Body of pancreas (tissue), 4 donors: ENCODE data around the gene RALB. TPM values are rescaled to one million over a fixed set of nuclear protein-coding genes. Genes with fewer than 3 reads are reported as not detected.
"Not testable (repeated sequence)": the region's sequence is repeated elsewhere in the genome, so short reads cannot be mapped to it uniquely, and the experiment has no call there.

Source experiments
- ATAC-seq: fragments of 150-250 bp; one replicate; pipeline ENCODE4 v1.9.1; 2016
- DNase-seq, 4 donors: peaks; one replicate each; pipeline ENCODE4 v3.0.0-alpha.2; 2019
- H3K27ac ChIP-seq, 4 donors: fragments of 200-600 bp; sonication (generic); 1 replicate in 3 of 4; 2 replicates in 1 of 4; pipeline versions ENCODE4 v1.5.1 to v1.6.1; 2016 to 2019; ENCODE audit warnings: mild to moderate bottlenecking in 1 of 4, mixed read lengths in 1 of 4, moderate library complexity in 1 of 4
- H3K27me3 ChIP-seq, 2 donors: fragments of 200-600 bp; sonication (generic); one replicate each; pipeline ENCODE4 v1.6.0; 2016; ENCODE audit warnings: mild to moderate bottlenecking in 1 of 2
- H3K36me3 ChIP-seq, 2 donors: fragments of 200-600 bp; sonication (generic); replicated peaks in 1 of 2; 2 replicates each; pipeline ENCODE4 v1.5.1; 2016; ENCODE audit warnings: low read depth in 2 of 2; ENCODE audit not compliant: insufficient read depth in 1 of 2
- H3K4me1 ChIP-seq: fragments of 200-600 bp; sonication (generic); one replicate; pipeline ENCODE4 v1.6.0; 2016
- H3K4me3 ChIP-seq, 2 donors: fragments of 200-600 bp; sonication (generic); 1 replicate in 1 of 2; 2 replicates in 1 of 2; pipeline ENCODE4 v1.5.1; 2016 to 2019
- H3K9me3 ChIP-seq, 3 donors: fragments of 200-600 bp; sonication (generic); 1 replicate in 2 of 3; 2 replicates in 1 of 3; pipeline ENCODE4 v1.5.1; 2016
- CTCF ChIP-seq, 7 experiments: fragments of 450-650 bp in 4 of 7; fragments of 200-600 bp in 3 of 7; sonication (generic) in 3 of 7; IDR thresholded peaks; one replicate each; pipeline ENCODE4 v1.5.1; 2016 to 2019; ENCODE audit warnings: antibody characterized with exemption in 7 of 7
- POLR2A ChIP-seq, 3 donors: fragments of 450-650 bp; IDR thresholded peaks; one replicate each; pipeline ENCODE4 v1.6.1; 2016; ENCODE audit warnings: antibody characterized with exemption in 3 of 3, mild to moderate bottlenecking in 2 of 3
- WGBS, 2 donors: methylation state at CpG; one replicate each; pipeline ENCODE4 v1.1.5; 2017; 5-methylcytosine and 5-hydroxymethylcytosine counted together
- intact Hi-C: fragments of 100-400 bp; cut with DNase I; formaldehyde crosslinking; loops from one replicate; pipeline ENCODE4 v1.15.1; 2023
- total RNA-seq, 2 donors: library from RNA; depleted of rRNA; stranded (reverse); fragments of >200 nt; gene quantifications; one replicate each; pipeline ENCODE4 v1.1.0, GENCODE V29; 2016

Gene RALB
- total RNA-seq, 2 donors from 2014 or later, result 17.8 to 21.3 TPM

- Histone ChIP-seq H3K4me1 (peaks cover 13% of the 10 kb centered on the region), H3K27me3 (no peaks in the 10 kb centered on the region), H3K4me3 (no peak overlapping the region), H3K36me3 (no peaks in the 10 kb centered on the region), H3K27ac (no peak overlapping the region), H3K9me3 (no peaks in the 10 kb centered on the region)
- TF ChIP-seq POLR2A (IDR thresholded peaks at IDR 0.05) (no peak), CTCF (IDR thresholded peaks at IDR 0.05) (no peak)
- ATAC-seq (no peak), DNase-seq (no peak)
- intact Hi-C loops, result no loop called here
- WGBS, 2 donors, result 85 to 88% methylated on average over 7 to 10 of the region's 10 CpGs
These were observed 66.5 kb downstream of the RALB start for GRCh38 chr2:120319123-120319522.

GRCh38 chr2:120319686-120320317 lies 67.2 kb downstream of the RALB start:
- no peak for TF ChIP-seq POLR2A (IDR thresholded peaks at IDR 0.05)
- TF ChIP-seq CTCF (IDR thresholded peaks at IDR 0.05), result no peak
- WGBS, 2 donors, result 78 to 82% methylated on average over 14 to 16 of the region's 18 CpGs
- DNase-seq (no peak), ATAC-seq (no peak)
- no peaks in the 10 kb centered on the region for H3K9me3 ChIP-seq
- no peak overlapping the region for H3K27ac ChIP-seq
- intact Hi-C loops, result no loop called here
- no peaks in the 10 kb centered on the region for H3K36me3 ChIP-seq
- H3K4me3 ChIP-seq, result no peak overlapping the region
- no peaks in the 10 kb centered on the region for H3K27me3 ChIP-seq
- H3K4me1 ChIP-seq, result peaks cover 13% of the 10 kb centered on the region

GRCh38 chr2:120320318-120320851 lies 67.7 kb downstream of the RALB start:
- H3K27ac ChIP-seq, result no peak overlapping the region

GRCh38 chr2:120320887-120321556 lies 68.4 kb downstream of the RALB start:
- intact Hi-C loops, DNase-seq, H3K36me3 ChIP-seq: not testable (repeated sequence)

More at GRCh38 chr2:120320318-120320851, 67.7 kb downstream of the RALB start:
- Histone ChIP-seq H3K36me3 (no peaks in the 10 kb centered on the region), H3K27me3 (no peaks in the 10 kb centered on the region), H3K4me3 (no peak overlapping the region), H3K4me1 (peaks cover 13% of the 10 kb centered on the region), H3K9me3 (no peaks in the 10 kb centered on the region)
- TF ChIP-seq POLR2A (IDR thresholded peaks at IDR 0.05) (no peak), CTCF (IDR thresholded peaks at IDR 0.05) (no peak)
- WGBS, 2 donors, result 81 to 82% methylated on average over 10 of the region's 10 CpGs
- intact Hi-C loops, result no loop called here
- ATAC-seq (no peak), DNase-seq (no peak)

GRCh38 chr2:120321721-120322284 lies 69.2 kb downstream of the RALB start:
- DNase-seq, result no peak

More at GRCh38 chr2:120320887-120321556, 68.4 kb downstream of the RALB start:
- not testable (repeated sequence) for ATAC-seq, H3K27ac ChIP-seq, H3K4me3 ChIP-seq, H3K9me3 ChIP-seq, H3K27me3 ChIP-seq
- peaks cover 13% of the 10 kb centered on the region for H3K4me1 ChIP-seq
- 83 to 84% methylated on average over 5 of the region's 5 CpGs for WGBS, 2 donors

More at GRCh38 chr2:120321721-120322284, 69.2 kb downstream of the RALB start:
- ATAC-seq, result no peak
- intact Hi-C loops, result no loop called here
- no peaks in the 10 kb centered on the region for H3K9me3 ChIP-seq
- no peaks in the 10 kb centered on the region for H3K36me3 ChIP-seq
- H3K4me3 ChIP-seq, result no peak overlapping the region
- no peaks in the 10 kb centered on the region for H3K27me3 ChIP-seq
- H3K27ac ChIP-seq, result no peak overlapping the region
- 89 to 91% methylated on average over 6 to 10 of the region's 10 CpGs for whole genome bisulfite sequencing, 2 donors
- peaks cover 13% of the 10 kb centered on the region for H3K4me1 ChIP-seq
- TF ChIP-seq CTCF (IDR thresholded peaks at IDR 0.05), result no peak
- no peak for TF ChIP-seq POLR2A (IDR thresholded peaks at IDR 0.05)
